AG04450 (cell line): ENCODE measurements around the gene BBS12. TPM values are rescaled to one million over a fixed set of nuclear protein-coding genes. Genes with fewer than 3 reads are reported as not detected.

Experiments used
- CTCF ChIA-PET: fragments of 300-600, 350-600 bp; formaldehyde crosslinking; extraction: SDS; loops from one replicate; lab custom pipeline; 2022; ENCODE audit warnings: antibody characterized with exemption, inconsistent platforms; lab: Charles Lee
- POLR2A ChIA-PET: fragments of 350-600 bp; formaldehyde crosslinking; extraction: SDS; loops from one replicate; lab custom pipeline; 2021; ENCODE audit warnings: antibody characterized with exemption, inconsistent platforms; lab: Yijun Ruan, JAX
- DNase-seq: peaks from one replicate; pipeline ENCODE4 v3.0.0-alpha.2; 2011; ENCODE audit warnings: low read depth, low spot score
- H3K27ac ChIP-seq: one replicate; pipeline ENCODE4 v1.5.1; 2012; ENCODE audit warnings: low read depth, low read length, control low read depth
- H3K27me3 ChIP-seq: one replicate; pipeline ENCODE4 v1.6.0; 2012; ENCODE audit warnings: low read length; ENCODE audit not compliant: control insufficient read depth, insufficient read depth
- H3K4me3 ChIP-seq: 2 replicates; pipeline ENCODE4 v1.5.1; 2011; ENCODE audit warnings: mild to moderate bottlenecking, low read depth, low read length, control low read depth
- H3K9me3 ChIP-seq: 2 replicates; pipeline ENCODE4 v1.5.1; 2012; ENCODE audit warnings: low read length; ENCODE audit not compliant: control insufficient read depth, insufficient read depth
- polyA minus RNA-seq: library from RNA; depleted of rRNA, polyadenylated mRNA; stranded (reverse); fragments of >200 nt; gene quantifications from 2 replicates; pipeline ENCODE4 v1.2.3, GENCODE V29; 2011; rRNA and poly(A)+ RNA removed
- polyA plus RNA-seq: library from polyadenylated mRNA; depleted of rRNA; stranded (reverse); fragments of >200 nt; gene quantifications from 2 replicates; pipeline ENCODE4 v1.2.3, GENCODE V29; 2011; rRNA removed
- TF ChIP-seq, protein P1 (sequence below): IDR thresholded peaks from 2 replicates; pipeline ENCODE4 v1.5.1; 2011; ENCODE audit warnings: low read depth, low read length, control low read depth, inconsistent platforms

Gene BBS12
- polyA plus RNA-seq (2.2 and 3.2 TPM in 2 replicates), polyA minus RNA-seq (2.2 and 3.3 TPM in 2 replicates)

GRCh38 chr4:122732329-122733026 is at the start of gene BBS12:
TSS of gene BBS12 (plus strand) at chr4:122732704. CDS start at chr4:122741893, 9,189 bp downstream.
- Histone ChIP-seq H3K27ac (peak within 1 kb of the TSS; percentile 62), H3K27me3 (no peaks in the 10 kb centered on the region), H3K4me3 (peak within 1 kb of the TSS; percentile 79), H3K9me3 (no peaks in the 10 kb centered on the region)
- ChIA-PET CTCF (interaction anchor here (0.7 to 4.6 kb wide), 10 partner anchors 15 to 198 kb away, joined by 3 to 45 read pairs (median 4); partner anchors contain the start of gene NUDT6), POLR2A (interaction anchor here (0.5 to 1.3 kb wide), 5 partner anchors 23 to 190 kb away, joined by 3 to 5 read pairs (median 4); partner anchors contain the start of gene NUDT6)
- TF ChIP-seq, protein P1, sequence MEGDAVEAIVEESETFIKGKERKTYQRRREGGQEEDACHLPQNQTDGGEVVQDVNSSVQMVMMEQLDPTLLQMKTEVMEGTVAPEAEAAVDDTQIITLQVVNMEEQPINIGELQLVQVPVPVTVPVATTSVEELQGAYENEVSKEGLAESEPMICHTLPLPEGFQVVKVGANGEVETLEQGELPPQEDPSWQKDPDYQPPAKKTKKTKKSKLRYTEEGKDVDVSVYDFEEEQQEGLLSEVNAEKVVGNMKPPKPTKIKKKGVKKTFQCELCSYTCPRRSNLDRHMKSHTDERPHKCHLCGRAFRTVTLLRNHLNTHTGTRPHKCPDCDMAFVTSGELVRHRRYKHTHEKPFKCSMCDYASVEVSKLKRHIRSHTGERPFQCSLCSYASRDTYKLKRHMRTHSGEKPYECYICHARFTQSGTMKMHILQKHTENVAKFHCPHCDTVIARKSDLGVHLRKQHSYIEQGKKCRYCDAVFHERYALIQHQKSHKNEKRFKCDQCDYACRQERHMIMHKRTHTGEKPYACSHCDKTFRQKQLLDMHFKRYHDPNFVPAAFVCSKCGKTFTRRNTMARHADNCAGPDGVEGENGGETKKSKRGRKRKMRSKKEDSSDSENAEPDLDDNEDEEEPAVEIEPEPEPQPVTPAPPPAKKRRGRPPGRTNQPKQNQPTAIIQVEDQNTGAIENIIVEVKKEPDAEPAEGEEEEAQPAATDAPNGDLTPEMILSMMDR = peak; percentile 52
- peak; percentile 99 for DNase-seq

GRCh38 chr4:122686691-122687090 is 45.8 kb upstream of the BBS12 start:
- Histone ChIP-seq H3K27me3 (no peaks in the 10 kb centered on the region), H3K27ac (no peak overlapping the region), H3K4me3 (no peak overlapping the region), H3K9me3 (no peaks in the 10 kb centered on the region; the same call in 1 of the 2 replicates)
- ChIA-PET CTCF (no interaction called here), POLR2A (no interaction called here)
- TF ChIP-seq, protein P1 = no peak
- DNase-seq = no peak

- no peaks in the 10 kb centered on the region; the same call in 1 of the 2 replicates for H3K9me3 ChIP-seq
- TF ChIP-seq, protein P1 = no peak
- H3K27ac ChIP-seq = no peak overlapping the region
- DNase-seq = no peak
- no peak overlapping the region for H3K4me3 ChIP-seq
- H3K27me3 ChIP-seq = no peaks in the 10 kb centered on the region
- CTCF ChIA-PET = interaction anchor here (0.9 to 1.0 kb wide), 2 partner anchors 23 to 227 kb away, joined by 3 read pairs; no protein-coding TSS in a partner anchor
- POLR2A ChIA-PET = no interaction called here
Measured at GRCh38 chr4:122687531-122688061, 44.9 kb upstream of the BBS12 start.

GRCh38 chr4:122688529-122689140 is 43.9 kb upstream of the BBS12 start:
- no peaks in the 10 kb centered on the region; the same call in 1 of the 2 replicates for H3K9me3 ChIP-seq
- peak overlapping the region; percentile 11 for H3K4me3 ChIP-seq
- TF ChIP-seq, protein P1 = no peak
- ChIA-PET CTCF (interaction anchor here (0.9 kb wide), 1 partner anchor 226 kb away, joined by 3 read pairs; no protein-coding TSS in a partner anchor), POLR2A (no interaction called here)
- no peaks in the 10 kb centered on the region for H3K27me3 ChIP-seq
- DNase-seq = no peak
- H3K27ac ChIP-seq = no peak overlapping the region
